Measurements from ENCODE around the gene MAPK8.

DNA sequence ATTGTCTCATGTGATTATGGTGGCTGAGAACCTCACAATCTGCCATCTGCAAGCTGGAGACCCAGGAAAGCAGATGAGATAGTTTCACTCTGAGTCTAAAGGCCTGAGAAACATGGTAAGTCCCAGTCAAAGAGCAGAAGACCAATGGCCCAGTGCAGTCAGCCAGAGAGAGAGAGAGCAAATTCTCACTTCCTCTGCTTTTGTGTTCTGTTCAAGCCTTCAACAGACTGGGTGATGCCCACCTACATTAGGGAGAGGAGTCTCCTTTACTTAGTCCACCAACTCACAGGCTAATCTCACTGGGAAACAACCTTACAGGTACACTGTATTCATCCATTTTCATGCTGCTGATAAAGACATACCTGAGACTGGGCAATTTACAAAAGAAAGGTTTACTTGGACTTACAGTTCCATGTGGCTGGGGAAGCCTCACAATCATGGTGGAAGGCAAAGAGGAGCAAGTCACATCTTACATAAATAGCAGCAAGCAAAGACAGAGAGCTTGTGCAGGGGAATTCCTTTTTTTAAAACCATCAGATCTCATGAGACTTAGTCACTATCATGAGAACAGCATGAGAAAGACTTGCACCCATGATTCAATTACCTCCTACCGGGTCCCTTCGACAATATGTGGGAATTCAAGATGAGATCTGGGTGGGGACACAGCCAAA, 27.3 kb upstream of the MAPK8 start:
- TF ChIP-seq, protein P1, sequence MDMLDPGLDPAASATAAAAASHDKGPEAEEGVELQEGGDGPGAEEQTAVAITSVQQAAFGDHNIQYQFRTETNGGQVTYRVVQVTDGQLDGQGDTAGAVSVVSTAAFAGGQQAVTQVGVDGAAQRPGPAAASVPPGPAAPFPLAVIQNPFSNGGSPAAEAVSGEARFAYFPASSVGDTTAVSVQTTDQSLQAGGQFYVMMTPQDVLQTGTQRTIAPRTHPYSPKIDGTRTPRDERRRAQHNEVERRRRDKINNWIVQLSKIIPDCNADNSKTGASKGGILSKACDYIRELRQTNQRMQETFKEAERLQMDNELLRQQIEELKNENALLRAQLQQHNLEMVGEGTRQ (IDR thresholded peaks at IDR 0.05): no peak
- TF ChIP-seq, protein P2, sequence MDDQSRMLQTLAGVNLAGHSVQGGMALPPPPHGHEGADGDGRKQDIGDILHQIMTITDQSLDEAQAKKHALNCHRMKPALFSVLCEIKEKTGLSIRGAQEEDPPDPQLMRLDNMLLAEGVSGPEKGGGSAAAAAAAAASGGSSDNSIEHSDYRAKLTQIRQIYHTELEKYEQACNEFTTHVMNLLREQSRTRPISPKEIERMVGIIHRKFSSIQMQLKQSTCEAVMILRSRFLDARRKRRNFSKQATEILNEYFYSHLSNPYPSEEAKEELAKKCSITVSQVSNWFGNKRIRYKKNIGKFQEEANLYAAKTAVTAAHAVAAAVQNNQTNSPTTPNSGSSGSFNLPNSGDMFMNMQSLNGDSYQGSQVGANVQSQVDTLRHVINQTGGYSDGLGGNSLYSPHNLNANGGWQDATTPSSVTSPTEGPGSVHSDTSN (IDR thresholded peaks at IDR 0.05): no peak
- TF ChIP-seq MAZ (IDR thresholded peaks at IDR 0.05; ENCODE audit: borderline replicate concordance, low read depth, low read length): no peak
- no peak for TF ChIP-seq CTCF (IDR thresholded peaks at IDR 0.05)
- TF ChIP-seq KDM5A (IDR thresholded peaks at IDR 0.05): no peak
- no peak for TF ChIP-seq FOSB (CRISPR knock-in tag; IDR thresholded peaks at IDR 0.05)
- no peak for TF ChIP-seq ZFP36 (IDR thresholded peaks at IDR 0.05; ENCODE audit: borderline replicate concordance, partially characterized antibody)
- no peak for TF ChIP-seq HOXB13 (CRISPR knock-in tag; IDR thresholded peaks at IDR 0.05; ENCODE audit: low read depth)
- no peak for TF ChIP-seq JUNB (IDR thresholded peaks at IDR 0.05)
- TF ChIP-seq POLR2A (IDR thresholded peaks at IDR 0.05; ENCODE audit: low read length): no peak
- TF ChIP-seq BHLHE40 (IDR thresholded peaks at IDR 0.05; ENCODE audit: low read depth, low read length): no peak

Measured in A549 (cell line).